Measurements from ENCODE around the gene KDM4B.

GRCh38 chr19:5173993-5174392 is 205.1 kb downstream of the KDM4B start:
- TF ChIP-seq BHLHE40 (IDR thresholded peaks at IDR 0.05; ENCODE audit: borderline replicate concordance) (no peak), FOXK2 (IDR thresholded peaks at IDR 0.05) (no peak), SP1 (IDR thresholded peaks at IDR 0.05) (no peak), TARDBP (IDR thresholded peaks at IDR 0.05) (no peak), L3MBTL2 (conservative IDR thresholded peaks at IDR 0.05) (no peak), LEF1 (IDR thresholded peaks at IDR 0.05; ENCODE audit: borderline replicate concordance) (no peak)
